K562 (cell line): ENCODE measurements around the gene MVP. TPM values are rescaled to one million over a fixed set of nuclear protein-coding genes. Genes with fewer than 3 reads are reported as not detected.

Source experiments
- E2F5 ChIP-seq: sonication (generic); formaldehyde crosslinking; IDR thresholded peaks from 2 replicates; pipeline ENCODE4 v1.8.0; 2022; ENCODE audit warnings: mild to moderate bottlenecking, missing genetic modification reagents
- ELK1 ChIP-seq: sonication (generic); formaldehyde crosslinking; IDR thresholded peaks from 2 replicates; pipeline ENCODE4 v1.8.1; 2022; ENCODE audit warnings: missing genetic modification reagents
- FUS ChIP-seq: fragments of 200-400 bp; formaldehyde crosslinking; optimal IDR thresholded peaks from 2 replicates; pipeline ENCODE3; 2017; ENCODE audit warnings: low read depth, low read length
- HOMEZ ChIP-seq: fragments of 250-450 bp; sonication (Bioruptor Pico); IDR thresholded peaks from 2 replicates; pipeline ENCODE4 v1.4.0; 2020; ENCODE audit warnings: mild to moderate bottlenecking, moderate library complexity
- ILF3 ChIP-seq: fragments of 450-650 bp; IDR thresholded peaks from 2 replicates; pipeline ENCODE4 v1.6.1; 2018; ENCODE audit warnings: antibody characterized with exemption, mild to moderate bottlenecking, moderate library complexity, borderline replicate concordance
- KDM4B ChIP-seq, 2 experiments: fragments of 450-650 bp in 1 of 2; sonication (generic) in 1 of 2; IDR thresholded peaks; 2 replicates each; pipeline ENCODE4 v1.6.1; 2016 to 2017; ENCODE audit warnings: borderline replicate concordance in 2 of 2, antibody characterized with exemption in 1 of 2, low read depth in 1 of 2, mild to moderate bottlenecking in 1 of 2
- KLF1 ChIP-seq: fragments of 450-650 bp; IDR thresholded peaks from 2 replicates; pipeline ENCODE4 v1.6.1; 2016; ENCODE audit warnings: missing genetic modification characterization, missing compliant biosample characterization
- KLF13 ChIP-seq: fragments of 450-650 bp; IDR thresholded peaks from 2 replicates; pipeline ENCODE4 v1.6.1; 2016; ENCODE audit warnings: missing genetic modification characterization, low read depth, mild to moderate bottlenecking, missing compliant biosample characterization, moderate library complexity, borderline replicate concordance
- LCOR ChIP-seq: sonication (generic); formaldehyde crosslinking; IDR thresholded peaks from 2 replicates; pipeline ENCODE4 v1.8.0; 2022; ENCODE audit warnings: mild to moderate bottlenecking, missing genetic modification reagents
- MAZ ChIP-seq, 2 experiments: fragments of 450-650 bp in 1 of 2; sonication (generic) in 1 of 2; formaldehyde crosslinking; IDR thresholded peaks in 1 of 2; conservative IDR thresholded peaks in 1 of 2; 2 replicates each; pipeline versions ENCODE4 v1.4.0 to v1.5.0; 2020; ENCODE audit warnings: mild to moderate bottlenecking in 1 of 2, missing genetic modification reagents in 1 of 2
- MYC ChIP-seq, 2 experiments: fragments of 250-450 bp in 1 of 2; sonication (Bioruptor Pico) in 1 of 2; IDR thresholded peaks; 2 replicates each; pipeline versions ENCODE4 v1.5.1 to v1.6.1; 2012 to 2021; ENCODE audit warnings: low read depth in 2 of 2, borderline replicate concordance in 1 of 2, improper control_type of control experiment in 1 of 2, low read length in 1 of 2, mild to moderate bottlenecking in 1 of 2, moderate library complexity in 1 of 2
- STAT5B ChIP-seq: fragments of 250-450 bp; sonication (Bioruptor Pico); IDR thresholded peaks from 2 replicates; pipeline ENCODE4 v1.8.0; 2021; ENCODE audit warnings: mild to moderate bottlenecking, inconsistent platforms
- TAF15 ChIP-seq: fragments of 200-400 bp; formaldehyde crosslinking; IDR thresholded peaks from 2 replicates; pipeline ENCODE4 v1.6.1; 2017; ENCODE audit warnings: mild to moderate bottlenecking, low read depth, low read length, moderate library complexity
- THAP12 ChIP-seq: fragments of 250-450 bp; sonication (Bioruptor Pico); IDR thresholded peaks from 2 replicates; pipeline ENCODE4 v1.9.0; 2021; ENCODE audit warnings: mild to moderate bottlenecking, inconsistent platforms
- ZBTB33 ChIP-seq: sonication (generic); formaldehyde crosslinking; IDR thresholded peaks from 2 replicates; pipeline ENCODE4 v1.8.1; 2023; ENCODE audit warnings: mild to moderate bottlenecking, missing genetic modification reagents
- ZNF224 ChIP-seq: sonication (generic); formaldehyde crosslinking; IDR thresholded peaks from 2 replicates; pipeline ENCODE4 v1.8.0; 2022; ENCODE audit warnings: mild to moderate bottlenecking, missing genetic modification reagents
- ZNF75A ChIP-seq: fragments of 450-650 bp; formaldehyde crosslinking; IDR thresholded peaks from 2 replicates; pipeline ENCODE4 v1.4.0; 2020; ENCODE audit warnings: mild to moderate bottlenecking
- ZNF764 ChIP-seq: fragments of 250-450 bp; sonication (Bioruptor Pico); IDR thresholded peaks from 2 replicates; pipeline ENCODE4 v1.4.0; 2020; ENCODE audit warnings: low read depth, mild to moderate bottlenecking, moderate library complexity
- polyA plus RNA-seq, 8 experiments: library from polyadenylated mRNA; depleted of rRNA in 4 of 8; stranded (reverse) in 5 of 8; unstranded in 3 of 8; fragments of >200 nt; fragmentation: Nextera tagmentation in 2 of 8; fragmentation: Illumina TruSeq in 1 of 8; extraction: Ambion mirVana in 2 of 8; extraction: Trizol in 1 of 8; gene quantifications; 2 replicates each; pipeline versions ENCODE4 v1.2.1 to v1.2.3, GENCODE V29; 2011 to 2014; ENCODE audit warnings: inconsistent platforms in 1 of 8, missing spikeins in 1 of 8
- total RNA-seq, 7 experiments: library from RNA; depleted of rRNA in 6 of 7; stranded (reverse); fragments of >200 nt in 6 of 7; fragmentation: Illumina TruSeq in 2 of 7; extraction: Trizol in 2 of 7; gene quantifications; 2 replicates each; pipeline versions ENCODE4 v1.2.1 to v1.2.3, GENCODE V29; 2011 to 2021; ENCODE audit warnings: low replicate concordance in 1 of 7

MVP gene
- total and polyA plus RNA-seq, 9 of the 15 experiments (the other 6 are each of a cell fraction or from before 2014, with no cell fraction given): 0.39 to 1.9 (median 0.76) TPM; not detected in 2

- TF ChIP-seq KDM4B (IDR thresholded peaks at IDR 0.05; ENCODE audit: borderline replicate concordance in 2 of 2, low read depth in 1 of 2) (no peak), STAT5B (CRISPR knock-in tag) (no peak), FUS (no peak), LCOR (peak; percentile 41; the same call in 1 of the 2 replicates), E2F5 (no peak), MYC (IDR thresholded peaks at IDR 0.05; ENCODE audit: low read depth, low read length) (peak; percentile 33), MYC (CRISPR knock-in tag; IDR thresholded peaks at IDR 0.05; ENCODE audit: borderline replicate concordance, low read depth) (no peak), ZNF224 (CRISPR knock-in tag) (no peak), ZNF75A (no peak), ILF3 (no peak), KLF1 (no peak), THAP12 (CRISPR knock-in tag) (peak; percentile 99), ZNF764 (no peak), HOMEZ (no peak), TAF15 (no peak), MAZ (CRISPR knock-in tag; conservative IDR thresholded peaks at IDR 0.05 in 1 of 2, IDR thresholded peaks at IDR 0.05 in 1 of 2) (peak; percentile 86 to 92), KLF13 (tag) (no peak), ELK1 (CRISPR knock-in tag) (no peak), ZBTB33 (peak; percentile 8; the same call in 1 of the 2 replicates)
Measured at GRCh38 chr16:29862884-29863668, 42.8 kb downstream of the MVP start, which contains the start of gene CDIPT (continued).
